GM04503 (cell line): Measurements from ENCODE around the gene PGGT1B.

ENCODE experiments used
- DNase-seq: peaks from one replicate; pipeline ENCODE4 v3.0.0-alpha.2; 2012; ENCODE audit warnings: low read depth

Gene PGGT1B

DNA sequence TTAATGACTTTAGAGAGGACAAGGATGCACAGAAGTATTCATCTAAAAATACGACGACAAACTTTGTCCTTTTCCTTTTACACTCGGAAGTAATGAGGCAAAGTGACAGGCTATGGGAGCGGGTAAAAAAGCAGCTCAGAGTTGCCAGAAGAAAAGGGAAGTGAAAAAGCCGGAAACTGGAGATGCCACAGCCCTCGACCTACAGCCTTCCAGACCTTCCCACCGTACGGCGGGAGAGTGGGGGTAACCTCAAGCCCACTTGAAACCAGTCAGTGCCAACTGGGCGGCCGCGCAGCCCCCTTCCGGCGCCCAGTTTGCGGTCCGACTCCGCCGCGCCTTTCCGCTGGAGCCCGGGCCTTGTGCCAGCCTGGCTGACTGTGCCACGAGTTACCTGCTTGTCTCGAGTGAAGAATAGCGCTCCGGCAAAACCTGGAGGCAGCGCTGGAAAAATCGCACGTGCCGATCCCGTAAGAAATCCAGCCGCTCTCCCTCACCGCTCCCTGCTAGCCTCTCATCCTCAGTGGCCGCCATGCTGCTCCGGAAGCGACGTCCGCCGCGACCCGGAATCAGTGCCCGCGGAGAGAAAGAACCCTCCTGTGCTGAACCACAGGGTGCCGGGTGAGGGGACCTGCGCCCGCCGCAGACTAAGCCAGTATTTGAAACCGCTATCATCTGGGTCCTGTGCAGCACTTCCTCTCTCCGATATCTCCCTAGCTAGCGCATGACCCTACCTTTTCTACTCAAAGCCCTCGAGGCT is at the start of gene PGGT1B:
Gene PGGT1B (minus strand): TSS at position 557 of the 757 bp plus-strand sequence. CDS start 26 bp downstream, at position 531.
- no peak for DNase-seq

DNA sequence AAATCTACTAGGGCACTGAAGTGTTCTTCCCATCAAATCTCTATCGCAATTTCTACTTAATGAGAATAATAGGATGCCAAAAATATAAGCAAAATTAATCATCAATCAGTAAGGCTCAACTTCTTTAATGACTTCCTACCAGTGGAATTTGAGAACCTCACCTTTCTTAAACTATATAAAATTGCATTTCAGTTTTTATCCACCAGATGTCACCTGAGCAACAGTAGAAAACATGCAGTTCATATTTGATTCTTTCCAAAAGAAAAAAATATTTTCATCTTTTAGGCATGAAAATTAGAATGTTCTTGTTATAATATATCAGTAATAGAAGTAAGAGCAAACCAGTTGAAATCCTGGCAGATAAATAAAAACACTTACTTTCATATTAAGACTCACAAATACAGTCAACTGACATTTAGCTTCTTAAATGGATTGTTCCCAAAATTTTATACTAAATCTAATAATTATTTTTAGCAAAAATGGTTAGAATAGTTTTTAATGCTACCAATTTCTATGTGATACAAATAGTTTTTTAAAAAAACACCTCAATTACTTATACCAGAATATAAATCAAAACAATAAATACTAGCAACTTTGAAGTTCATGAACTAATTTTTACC is 47.2 kb upstream of the PGGT1B start:
- DNase-seq, result no peak

DNA sequence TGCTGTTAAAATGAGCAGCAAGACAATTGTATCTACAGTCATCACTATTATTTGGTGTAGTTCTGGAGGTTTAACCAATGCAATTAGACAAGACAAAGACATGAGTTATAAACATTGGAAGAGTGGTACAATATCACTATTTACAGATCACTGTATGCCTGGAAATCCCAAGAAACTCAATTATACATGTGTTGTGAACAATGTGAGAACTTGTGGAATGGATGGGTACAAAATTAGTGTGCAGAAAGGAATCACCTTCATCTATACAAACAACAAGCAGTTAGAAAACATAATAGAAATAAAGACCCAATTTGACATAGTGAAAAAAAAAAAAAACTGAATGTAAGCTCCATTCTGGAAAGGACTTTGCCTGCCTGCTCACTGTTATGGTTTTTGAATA is 46.1 kb upstream of the PGGT1B start:
- DNase-seq, result no peak

DNA sequence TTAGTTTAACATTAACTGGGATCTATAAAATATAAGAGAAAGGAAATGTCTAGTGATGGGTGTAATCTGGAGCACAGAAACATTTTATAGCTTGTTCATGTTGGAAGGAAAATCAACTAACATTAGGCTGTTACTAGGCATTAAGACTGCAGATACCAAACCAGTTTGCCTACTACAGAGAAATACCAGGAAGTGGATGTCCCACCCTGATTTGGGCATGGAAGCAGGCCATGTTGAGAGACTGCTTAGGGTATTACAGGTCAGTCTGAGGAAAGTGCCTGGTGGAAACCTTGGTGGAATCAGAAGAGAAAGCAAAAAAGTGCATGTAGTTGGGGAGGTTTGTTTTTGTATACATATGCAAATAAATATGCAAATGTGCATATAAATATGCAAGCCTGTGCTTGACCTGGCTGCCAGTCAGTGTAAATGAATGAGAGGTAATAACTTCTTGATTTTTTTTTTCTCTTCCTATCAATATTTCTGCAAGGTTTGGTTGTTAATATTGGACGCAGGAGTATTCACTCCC is 43.4 kb upstream of the PGGT1B start:
- DNase-seq, result no peak

DNA sequence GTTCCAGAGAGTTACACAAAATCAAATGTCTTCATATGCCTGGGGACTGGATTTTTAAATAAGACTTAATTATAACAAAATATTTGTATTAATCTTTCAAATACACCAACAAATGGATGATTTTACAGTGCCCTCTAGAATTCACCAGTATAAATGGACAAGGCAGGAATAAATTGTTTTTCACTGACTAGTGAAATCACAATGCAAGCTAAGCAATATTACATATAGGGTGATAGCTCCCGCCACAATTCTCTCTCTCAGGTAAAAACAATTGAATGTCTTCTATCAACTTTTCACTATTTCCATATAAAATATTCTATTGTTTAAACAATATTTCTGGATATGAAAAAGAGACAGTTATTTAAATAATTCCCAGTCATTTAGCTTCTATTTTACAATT is 41.8 kb upstream of the PGGT1B start:
- no peak for DNase-seq

DNA sequence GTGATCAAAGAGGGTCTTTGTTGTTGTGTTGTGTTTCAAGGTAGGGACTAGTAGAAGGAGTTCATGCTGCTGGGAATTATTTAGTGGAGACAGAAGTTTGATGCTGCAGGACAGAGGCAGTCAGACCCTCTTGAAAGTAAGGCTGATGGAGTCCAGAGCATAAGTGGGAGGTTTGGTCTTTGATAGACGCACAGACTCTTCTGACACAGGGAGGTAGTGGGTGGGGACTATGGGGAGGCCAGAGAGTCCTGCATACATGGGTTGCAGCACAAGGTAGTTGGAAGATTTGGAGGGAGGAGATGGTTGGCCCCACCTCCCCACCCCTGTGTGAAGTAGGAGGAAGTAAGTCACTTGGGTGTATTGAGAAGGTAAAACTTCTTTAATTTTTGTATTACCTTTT is 36.1 kb upstream of the PGGT1B start:
- no peak for DNase-seq

DNA sequence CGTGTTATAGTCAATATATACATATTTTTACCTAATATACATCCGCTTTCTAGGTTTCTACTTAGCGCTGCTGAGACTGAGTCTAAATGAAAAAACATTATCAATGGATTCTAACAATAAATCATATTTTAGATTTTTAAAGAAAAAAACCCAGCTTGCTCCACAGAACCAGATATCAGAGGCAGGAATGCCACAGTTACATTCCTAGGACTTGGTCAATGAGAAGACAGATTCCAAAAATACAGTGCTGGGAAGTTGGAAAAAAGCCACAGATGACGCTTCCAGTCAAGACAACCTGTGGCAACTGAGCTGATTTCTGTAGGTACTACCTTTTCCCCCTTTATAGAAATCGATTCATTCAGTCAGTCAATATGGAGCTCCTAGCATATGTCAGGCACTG is 34.4 kb upstream of the PGGT1B start:
- DNase-seq, result no peak

DNA sequence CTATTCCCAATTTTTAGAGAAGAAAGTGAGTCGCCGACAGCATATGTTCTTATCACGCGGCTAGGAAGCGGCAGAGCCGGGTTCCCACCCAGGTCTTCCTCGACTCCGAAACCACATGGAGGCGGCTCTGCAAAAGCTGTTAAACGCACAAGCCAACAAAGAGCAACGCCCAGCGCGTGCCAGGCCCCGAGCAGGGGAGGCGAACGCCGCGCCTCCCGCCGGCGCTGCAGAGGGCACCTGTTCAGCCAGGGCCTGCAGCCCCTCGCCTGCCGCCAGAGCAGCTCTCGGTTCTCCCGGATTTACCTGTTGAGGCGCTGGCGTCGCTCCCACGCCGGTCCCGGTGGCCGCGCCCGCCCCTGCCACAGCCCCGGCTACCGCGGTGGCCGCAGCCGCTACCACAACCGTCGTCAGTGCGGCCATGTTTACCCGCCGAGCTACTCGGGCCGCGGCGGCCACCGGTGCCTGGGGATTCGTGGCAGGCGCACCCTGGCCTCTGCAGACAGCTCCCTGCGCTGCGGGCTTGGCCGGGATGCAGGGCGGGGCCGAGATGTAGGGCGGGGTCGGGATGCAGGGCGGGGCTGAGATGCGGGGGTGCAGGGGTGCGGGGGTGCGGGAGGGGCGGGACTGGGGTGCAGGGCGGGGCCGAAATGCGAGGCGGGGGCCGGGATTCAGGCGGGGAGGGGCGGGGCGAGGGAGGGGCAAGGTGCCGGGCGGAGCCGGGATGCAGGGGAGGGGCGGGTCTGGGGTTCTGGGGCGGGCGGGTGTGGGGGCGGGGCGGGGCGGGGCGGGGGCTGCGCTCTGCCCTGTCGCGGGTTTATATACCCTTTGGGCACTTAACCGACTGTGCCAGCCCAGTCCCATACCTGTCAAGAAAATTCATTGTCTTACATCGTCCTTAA is 33.7 kb upstream of the PGGT1B start, which contains the start of gene CCDC112:
Gene CCDC112 (minus strand): TSS at position 531 of the 899 bp plus-strand sequence. CDS start 111 bp downstream, at position 420.
- DNase-seq, result no peak

DNA sequence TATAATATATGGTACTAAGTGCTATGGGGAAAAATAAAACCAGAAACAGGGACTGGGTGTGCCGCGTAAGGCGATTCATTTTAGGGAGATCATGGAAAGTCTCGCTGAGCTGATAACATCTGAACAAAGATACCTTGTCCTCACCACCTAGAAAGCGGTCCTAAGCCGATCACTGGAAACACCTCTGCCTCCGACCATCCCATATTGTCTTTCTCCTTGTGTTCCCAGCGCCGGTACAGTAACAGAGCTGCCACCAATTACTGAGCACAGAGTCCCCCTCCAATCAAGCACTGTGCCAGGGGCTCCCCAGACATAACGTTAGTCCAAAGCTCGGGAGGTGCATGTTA is 33.1 kb upstream of the PGGT1B start:
- no peak for DNase-seq

DNA sequence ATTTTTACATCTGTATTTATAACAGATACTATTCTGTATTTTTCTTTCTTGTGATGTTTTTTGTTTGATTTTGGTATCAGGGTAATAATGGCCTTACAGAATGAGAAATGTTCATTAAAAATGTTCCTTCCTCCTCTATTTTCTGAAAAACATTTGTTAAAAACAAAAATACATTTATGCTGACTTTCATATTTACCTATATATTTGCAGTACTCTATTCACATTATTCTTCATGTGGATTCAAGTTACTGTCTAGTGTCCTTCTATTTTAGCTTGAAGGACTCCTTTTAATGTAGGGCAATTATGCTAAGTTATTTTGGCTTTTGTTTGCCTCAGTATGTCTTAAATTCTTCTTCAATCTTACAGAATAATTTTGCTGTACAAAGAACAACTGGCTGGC is 28.7 kb upstream of the PGGT1B start:
- no peak for DNase-seq

DNA sequence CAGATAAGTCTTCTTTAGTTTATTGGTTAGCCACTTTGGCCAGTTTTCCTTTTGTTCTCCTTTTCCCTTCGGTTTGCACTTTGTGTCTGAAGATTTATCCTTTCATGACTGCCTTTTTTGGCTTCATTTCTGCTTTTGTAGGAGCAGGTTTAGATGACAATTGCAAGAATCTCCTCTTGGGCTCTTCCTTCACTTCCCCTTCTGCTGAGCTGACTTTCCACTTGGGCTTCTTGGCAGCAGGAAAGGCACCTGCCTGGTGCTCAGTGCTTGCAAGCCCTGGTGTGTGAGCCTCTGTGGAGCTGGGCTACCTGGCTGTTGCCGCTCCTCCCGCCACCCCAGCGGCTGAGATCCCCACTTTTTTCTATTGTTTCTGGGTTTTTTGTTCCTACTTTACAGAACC is 26.4 kb upstream of the PGGT1B start:
- DNase-seq, result no peak

DNA sequence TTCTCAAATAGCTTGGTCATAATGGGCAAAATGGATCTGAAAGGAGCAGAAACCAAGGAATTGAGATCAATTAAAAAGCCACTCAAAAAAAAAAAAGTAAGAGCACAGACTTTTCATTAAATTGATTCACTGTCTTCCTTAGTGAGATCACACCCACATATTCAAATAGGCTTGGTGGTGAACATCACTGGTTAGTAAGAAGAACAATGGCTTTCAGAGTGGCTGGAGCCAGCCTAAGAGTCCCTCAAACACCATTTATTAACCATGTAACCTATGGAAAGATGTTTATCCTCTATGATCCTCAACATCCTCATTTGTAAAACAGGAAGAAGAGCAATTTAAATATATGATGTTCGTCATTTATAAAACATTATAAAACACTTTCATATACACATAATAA is 21.3 kb upstream of the PGGT1B start:
- DNase-seq, result no peak

DNA sequence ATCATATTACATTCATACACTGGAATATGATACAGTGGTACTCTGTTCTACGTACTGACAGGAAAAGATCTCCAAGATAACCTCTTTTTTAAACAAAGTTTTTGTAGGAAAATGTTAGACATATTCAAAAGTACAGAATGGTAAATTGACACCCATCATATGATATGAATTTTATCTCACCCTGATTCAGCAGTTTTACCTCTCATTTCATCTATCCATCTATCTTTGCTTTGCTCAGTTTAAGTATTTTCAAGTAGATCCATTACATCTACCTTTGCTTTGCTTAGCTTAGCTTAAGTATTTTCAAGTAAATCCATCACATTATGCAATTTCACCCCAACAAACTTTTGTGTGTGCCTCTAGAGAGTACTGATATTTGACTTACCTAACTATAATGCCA is 19.5 kb upstream of the PGGT1B start:
- no peak for DNase-seq

DNA sequence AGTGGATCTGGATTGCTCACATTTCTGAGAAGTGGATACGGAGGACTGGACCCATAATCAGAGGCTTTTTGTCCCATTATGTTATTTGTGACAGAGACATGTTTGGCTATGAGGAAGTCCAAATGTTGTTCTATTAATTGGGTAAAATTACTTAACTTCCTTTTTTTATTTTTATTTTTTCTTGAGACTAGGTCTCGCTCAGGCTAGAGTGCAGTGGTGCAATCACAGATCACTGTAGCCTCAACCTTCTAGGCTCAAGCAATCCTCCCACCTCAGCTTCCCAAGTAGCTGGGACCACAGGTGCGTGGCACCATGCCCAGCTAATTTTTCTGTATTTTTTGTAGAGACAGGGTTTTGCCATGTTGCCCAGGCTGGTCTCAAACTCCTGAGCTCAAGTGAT is 11.9 kb upstream of the PGGT1B start:
- DNase-seq, result no peak

DNA sequence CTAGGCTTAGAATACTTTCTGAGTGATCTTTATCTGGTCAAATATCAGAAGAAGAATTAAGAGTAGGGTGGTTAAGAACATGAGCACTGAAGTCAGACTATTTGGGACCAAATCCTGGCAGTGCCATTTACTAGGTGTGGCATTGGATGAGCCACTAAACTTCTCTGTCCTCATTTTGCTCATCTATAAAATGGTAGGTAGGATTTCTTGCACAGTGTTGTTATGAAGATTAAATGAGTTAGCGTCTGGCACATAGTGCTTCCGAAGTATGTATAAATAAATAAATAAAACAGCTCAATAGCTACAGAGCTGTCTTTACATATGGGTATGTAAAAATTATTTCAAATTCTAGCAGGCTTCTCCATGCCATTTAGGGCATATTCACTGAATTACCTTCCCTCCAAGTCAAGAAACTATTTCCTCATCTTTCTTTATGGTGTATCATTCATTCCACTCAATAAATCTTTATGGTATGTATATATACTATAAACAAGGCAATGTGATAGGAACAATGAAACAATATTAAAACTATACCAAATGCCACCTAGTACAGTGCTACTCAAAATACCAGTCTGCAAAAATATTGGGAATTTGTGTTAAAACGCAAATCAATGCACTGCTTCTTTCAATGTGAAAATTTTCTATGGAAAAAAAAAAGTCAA is 9.8 kb upstream of the PGGT1B start:
- no peak for DNase-seq

DNA sequence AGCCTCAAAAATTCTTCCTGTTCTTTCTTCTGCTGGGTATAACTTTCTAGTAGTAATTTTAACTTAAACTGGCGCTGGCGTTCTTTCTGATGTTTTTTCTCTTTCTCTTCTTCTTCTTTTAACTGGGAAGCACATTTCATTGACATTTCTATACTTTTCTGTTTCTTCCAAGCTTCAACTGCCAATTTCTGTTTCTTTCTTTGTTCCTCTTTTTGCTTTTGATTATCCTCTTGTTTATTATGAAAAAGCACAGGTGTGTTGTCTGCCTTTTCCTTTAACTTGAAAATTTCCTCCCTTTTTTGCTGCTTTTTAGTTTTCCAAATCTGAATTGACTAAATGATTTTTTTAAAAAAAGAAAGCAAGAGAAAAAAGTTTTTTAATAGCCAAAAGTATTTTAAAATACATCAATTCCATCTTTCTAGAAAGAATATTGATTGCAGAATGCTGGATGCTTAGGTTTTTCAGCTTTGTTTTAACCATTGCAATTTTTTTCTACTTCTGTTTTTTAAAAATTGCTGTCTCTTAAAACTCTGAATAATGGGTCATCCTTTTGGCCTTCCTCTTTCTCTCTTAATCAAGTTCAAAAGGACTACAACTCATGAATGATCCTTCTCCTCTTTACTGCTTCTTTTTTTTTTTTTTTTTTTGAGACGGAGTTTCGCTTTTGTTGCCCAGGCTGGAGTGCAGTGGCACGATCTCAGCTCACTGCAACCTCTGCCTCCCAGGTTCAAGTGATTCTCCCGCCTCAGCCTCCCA is 8.8 kb upstream of the PGGT1B start:
- DNase-seq, result no peak

DNA sequence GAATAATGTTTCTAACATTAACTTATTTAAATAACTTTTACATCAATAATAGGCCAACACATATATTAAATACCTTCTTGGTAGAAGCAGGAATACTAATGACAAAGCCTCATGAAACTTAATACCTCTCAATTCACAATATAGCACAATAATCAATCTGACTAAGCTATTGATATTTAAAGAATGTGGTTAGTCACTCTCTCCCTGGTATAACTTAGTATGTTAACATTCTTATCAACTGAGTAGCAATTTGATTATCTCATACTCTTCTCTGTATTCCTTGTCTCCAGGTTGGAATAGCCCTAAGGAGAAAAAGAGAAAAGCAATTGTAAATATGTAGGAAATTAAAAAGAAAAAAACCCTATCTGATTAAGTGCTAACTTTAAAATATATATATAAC is 4.9 kb upstream of the PGGT1B start:
- no peak for DNase-seq

DNA sequence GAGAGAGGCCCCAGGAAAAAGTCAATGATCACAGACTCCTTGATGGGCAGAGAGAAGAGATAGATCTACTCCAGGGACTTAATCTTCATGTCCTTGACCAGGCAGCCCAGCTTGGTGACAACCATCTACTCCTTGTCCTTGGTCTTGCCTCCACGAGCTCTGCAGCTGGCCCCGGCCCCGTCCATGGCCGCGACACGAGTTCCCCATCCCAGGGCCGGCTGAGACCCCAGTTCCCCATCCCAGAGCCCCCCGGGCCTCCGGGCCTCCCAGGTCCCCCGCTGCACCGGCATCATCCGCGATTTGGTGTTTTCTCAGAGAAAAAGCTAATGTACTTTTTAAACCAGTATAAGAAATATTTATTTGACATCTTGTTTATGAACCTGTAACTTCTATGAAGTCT is 2.5 kb upstream of the PGGT1B start:
- DNase-seq, result no peak

DNA sequence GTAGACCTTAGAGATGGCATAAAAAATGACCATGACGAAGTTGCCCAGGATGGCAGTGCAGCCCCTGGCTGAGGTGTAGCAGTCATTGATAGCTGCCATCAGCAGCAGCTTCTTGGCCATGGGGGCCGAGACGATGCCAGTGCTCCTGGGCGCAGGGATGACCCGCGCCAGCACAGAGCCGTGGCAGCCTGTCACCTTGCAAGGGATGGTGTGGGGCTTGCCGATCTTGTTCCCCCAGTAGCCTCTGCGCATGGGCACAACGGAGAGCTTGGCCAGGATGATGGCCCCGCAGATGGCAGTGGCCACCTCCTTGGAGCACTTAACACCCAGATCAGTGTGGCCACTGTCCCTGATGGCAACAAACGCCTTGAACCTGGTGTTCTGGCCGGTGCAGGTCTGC is 2.1 kb upstream of the PGGT1B start:
- no peak for DNase-seq

DNA sequence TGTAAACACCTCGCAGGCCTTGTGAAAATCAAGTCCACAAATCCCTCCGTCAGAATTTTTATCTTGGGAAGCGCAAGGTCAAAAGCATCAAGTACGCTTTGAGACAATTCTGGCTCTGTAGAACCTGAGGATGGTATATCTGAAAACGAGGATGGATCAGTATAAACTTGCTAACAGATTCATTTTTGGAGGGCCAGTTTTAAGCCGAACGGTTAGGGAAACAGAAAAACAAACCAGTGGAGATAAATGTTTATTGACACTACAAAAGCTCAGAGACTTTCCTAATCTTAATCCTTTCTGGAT is 352 bp upstream of the PGGT1B start:
- no peak for DNase-seq

DNA sequence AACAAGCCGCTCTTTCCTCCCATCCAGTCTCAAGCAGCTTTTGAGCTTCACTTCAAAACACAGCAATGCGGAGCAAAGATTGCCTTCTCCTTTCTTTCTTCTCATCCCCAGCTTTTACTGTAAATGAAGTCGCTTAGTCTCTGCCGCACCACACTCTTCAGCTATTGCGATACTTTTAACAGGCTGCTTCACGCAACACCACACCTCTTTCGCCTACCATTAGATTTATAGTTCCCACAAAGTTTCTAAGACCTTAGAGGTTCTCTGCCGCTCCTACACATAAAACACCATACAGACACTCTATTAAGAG is 711 bp downstream of the PGGT1B start:
- DNase-seq, result no peak

DNA sequence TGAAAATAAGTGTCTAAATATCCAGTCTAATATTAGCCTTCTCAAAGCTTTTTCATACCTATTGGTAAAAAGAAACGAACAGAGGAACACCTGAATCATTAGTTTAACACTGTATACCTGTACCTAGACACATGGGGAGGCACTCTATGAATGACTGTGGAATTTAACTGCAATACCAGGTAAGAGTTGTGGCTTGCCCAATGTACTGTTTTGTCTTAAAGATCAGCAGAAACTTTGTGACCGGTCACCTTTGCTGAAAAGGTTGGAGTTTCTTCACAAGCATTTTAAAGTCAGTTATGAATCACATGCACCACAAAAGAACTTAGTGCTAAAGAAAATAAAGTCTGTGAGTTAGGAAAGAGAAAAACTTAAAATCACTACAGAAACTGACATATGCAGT is 2.4 kb downstream of the PGGT1B start:
- no peak for DNase-seq
